H1 (cell line): ENCODE data around the gene CXADR. TPM values are rescaled to one million over a fixed set of nuclear protein-coding genes. Genes with fewer than 3 reads are reported as not detected.

Experiments used
- CTCF ChIA-PET: fragments of 300-600 bp; sonication (Branson Sonifier 250); formaldehyde crosslinking; loops from one replicate; lab custom pipeline; 2021; ENCODE audit not compliant: partially characterized antibody; lab: Charles Lee
- POLR2A ChIA-PET: fragments of 300-600 bp; sonication (Branson Sonifier 250); formaldehyde crosslinking; loops from one replicate; lab custom pipeline; 2021; ENCODE audit warnings: inconsistent platforms; ENCODE audit not compliant: partially characterized antibody; lab: Charles Lee
- DNase-seq, 2 experiments: peaks; one replicate each; pipeline versions ENCODE4 v3.0.0 to v3.0.0-alpha.2; 2010 to 2022; ENCODE audit warnings: low spot score in 2 of 2, low read depth in 1 of 2, mixed read lengths in 1 of 2
- FAIRE-seq: peaks from 2 replicates; lab custom pipeline; 2011; peaks lifted over from hg19 to GRCh38; lab: Jason Lieb, UNC
- H2AFZ ChIP-seq: 2 replicates; pipeline ENCODE4 v1.8.1; 2012; ENCODE audit warnings: low read length, inconsistent platforms
- H2AK5ac ChIP-seq: 2 replicates; pipeline ENCODE4 v1.6.1; 2013; ENCODE audit warnings: low read depth, low read length
- H2BK120ac ChIP-seq: replicated peaks from 2 replicates; pipeline ENCODE3; 2013; ENCODE audit warnings: low read depth, low read length, inconsistent platforms
- H2BK12ac ChIP-seq: 2 replicates; pipeline ENCODE4 v1.6.1; 2013; ENCODE audit warnings: low read depth, low read length
- H2BK15ac ChIP-seq: 2 replicates; pipeline ENCODE4 v1.6.1; 2013; ENCODE audit warnings: low read length
- H2BK20ac ChIP-seq: 2 replicates; pipeline ENCODE4 v1.6.1; 2013; ENCODE audit warnings: low read length
- H2BK5ac ChIP-seq: 2 replicates; pipeline ENCODE4 v1.6.1; 2013; ENCODE audit warnings: low read depth, low read length
- H3K14ac ChIP-seq: 2 replicates; pipeline ENCODE4 v1.6.1; 2013; ENCODE audit warnings: inconsistent platforms; ENCODE audit not compliant: insufficient read length
- H3K18ac ChIP-seq: 2 replicates; pipeline ENCODE4 v1.6.1; 2013; ENCODE audit warnings: low read length; ENCODE audit errors: extremely low read depth
- H3K23ac ChIP-seq: 2 replicates; pipeline ENCODE4 v1.6.1; 2013; ENCODE audit warnings: inconsistent platforms; ENCODE audit not compliant: insufficient read length
- H3K23me2 ChIP-seq: 2 replicates; pipeline ENCODE4 v1.6.1; 2013; ENCODE audit warnings: low read depth, low read length
- H3K27ac ChIP-seq: 2 replicates; pipeline ENCODE4 v1.6.1; 2011; ENCODE audit warnings: low read depth, low read length, inconsistent platforms
- H3K27me3 ChIP-seq, 4 experiments: replicated peaks in 1 of 4; 1 replicate in 1 of 4; 2 replicates in 3 of 4; pipeline versions ENCODE4 v1.6.1 to v1.8.1; 2011 to 2013; ENCODE audit warnings: low read length in 3 of 4, mild to moderate bottlenecking in 3 of 4, inconsistent platforms in 2 of 4, mixed read lengths in 2 of 4, moderate library complexity in 1 of 4; ENCODE audit not compliant: control insufficient read depth in 3 of 4, insufficient read depth in 3 of 4; ENCODE audit errors: extremely low read depth in 1 of 4
- H3K36me3 ChIP-seq, 4 experiments: 2 replicates each; pipeline versions ENCODE4 v1.6.1 to v1.8.1; 2011 to 2013; ENCODE audit warnings: mild to moderate bottlenecking in 4 of 4, low read length in 3 of 4, moderate library complexity in 2 of 4, control low read depth in 1 of 4, inconsistent platforms in 1 of 4; ENCODE audit not compliant: insufficient read depth in 4 of 4, control insufficient read depth in 2 of 4
- H3K4ac ChIP-seq: replicated peaks from 2 replicates; pipeline ENCODE3; 2013; ENCODE audit warnings: low read length, low read depth, mixed read lengths, inconsistent platforms; ENCODE audit not compliant: insufficient read length
- H3K4me1 ChIP-seq, 4 experiments: replicated peaks in 1 of 4; 1 replicate in 1 of 4; 2 replicates in 3 of 4; pipeline versions ENCODE4 v1.6.1 to v1.8.1; 2011 to 2013; ENCODE audit warnings: low read length in 3 of 4, inconsistent platforms in 2 of 4, mixed read lengths in 1 of 4; ENCODE audit not compliant: insufficient read depth in 4 of 4, control insufficient read depth in 3 of 4
- H3K4me2 ChIP-seq, 2 experiments: 2 replicates each; pipeline versions ENCODE4 v1.6.1 to v1.8.1; 2011 to 2013; ENCODE audit warnings: low read depth in 2 of 2, low read length in 2 of 2, control low read depth in 1 of 2, inconsistent platforms in 1 of 2, mild to moderate bottlenecking in 1 of 2; ENCODE audit not compliant: insufficient read depth in 1 of 2
- H3K4me3 ChIP-seq, 4 experiments: fragments of 200-600, 300-600 bp in 1 of 4; sonication (generic), shearing (Covaris generic), sonication (Bioruptor Twin) in 1 of 4; 2 replicates each; pipeline versions ENCODE4 v1.5.1 to v1.8.1; 2011 to 2016; ENCODE audit warnings: low read length in 4 of 4, low read depth in 3 of 4, control low read depth in 2 of 4, inconsistent platforms in 2 of 4, mild to moderate bottlenecking in 2 of 4, mixed read lengths in 1 of 4, moderate library complexity in 1 of 4; ENCODE audit not compliant: insufficient read depth in 2 of 4; ENCODE audit errors: extremely low read depth in 1 of 4
- H3K56ac ChIP-seq: replicated peaks from 2 replicates; pipeline ENCODE3; 2013; ENCODE audit warnings: low read depth, mild to moderate bottlenecking, mixed read lengths, low read length, inconsistent platforms; ENCODE audit not compliant: insufficient read length
- H3K79me1 ChIP-seq: 2 replicates; pipeline ENCODE4 v1.6.1; 2013; ENCODE audit warnings: low read depth, low read length, control low read depth
- H3K79me2 ChIP-seq, 2 experiments: 2 replicates each; pipeline versions ENCODE4 v1.6.1 to v1.8.1; 2012 to 2013; ENCODE audit warnings: low read length in 2 of 2, mild to moderate bottlenecking in 2 of 2, inconsistent platforms in 1 of 2; ENCODE audit not compliant: insufficient read depth in 2 of 2, control insufficient read depth in 1 of 2
- H3K9ac ChIP-seq, 4 experiments: replicated peaks in 1 of 4; 1 replicate in 1 of 4; 2 replicates in 3 of 4; pipeline versions ENCODE4 v1.6.1 to v1.8.1; 2011 to 2013; ENCODE audit warnings: low read depth in 3 of 4, low read length in 3 of 4, control low read depth in 2 of 4, mild to moderate bottlenecking in 2 of 4, moderate library complexity in 2 of 4, inconsistent platforms in 1 of 4; ENCODE audit errors: extremely low read depth in 1 of 4
- H3K9me3 ChIP-seq, 2 experiments: 2 replicates each; pipeline versions ENCODE4 v1.6.1 to v1.8.1; 2012 to 2013; ENCODE audit warnings: mild to moderate bottlenecking in 2 of 2, moderate library complexity in 2 of 2, control low read depth in 1 of 2, inconsistent platforms in 1 of 2, low read depth in 1 of 2, low read length in 1 of 2, mixed read lengths in 1 of 2; ENCODE audit not compliant: insufficient read depth in 2 of 2
- H4K20me1 ChIP-seq, 2 experiments: replicated peaks in 1 of 2; 2 replicates each; pipeline versions ENCODE3 to v1.8.1; 2011 to 2013; ENCODE audit warnings: inconsistent platforms in 2 of 2, low read length in 2 of 2, mild to moderate bottlenecking in 1 of 2; ENCODE audit not compliant: insufficient read depth in 2 of 2, control insufficient read depth in 1 of 2
- H4K5ac ChIP-seq: 2 replicates; pipeline ENCODE4 v1.6.1; 2013; ENCODE audit warnings: low read length, low read depth, mixed read lengths, inconsistent platforms; ENCODE audit not compliant: insufficient read length
- H4K8ac ChIP-seq: 2 replicates; pipeline ENCODE4 v1.8.0; 2013; ENCODE audit warnings: mild to moderate bottlenecking, moderate library complexity, low read length, inconsistent platforms; ENCODE audit not compliant: insufficient read depth; ENCODE audit errors: extremely low read depth
- H4K91ac ChIP-seq: replicated peaks from 2 replicates; pipeline ENCODE3; 2013; ENCODE audit warnings: low read length, mixed read lengths, inconsistent platforms; ENCODE audit not compliant: insufficient read length
- BCL11A ChIP-seq, 2 experiments: IDR thresholded peaks; one replicate each; pipeline ENCODE4 v1.6.1; 2011; ENCODE audit warnings: low read depth in 2 of 2, low read length in 2 of 2, mild to moderate bottlenecking in 2 of 2
- WGBS, 2 experiments: shearing (Covaris generic) in 1 of 2; methylation state at CpG; one replicate each; pipeline versions ENCODE4 v1.1.6 to v1.1.7; 2013 to 2015; ENCODE audit warnings: low lambda C conversion rate in 2 of 2, mixed read lengths in 2 of 2, inconsistent platforms in 1 of 2, low coverage in 1 of 2, missing lambda C conversion rate in 1 of 2; ENCODE audit not compliant: insufficient replicate concordance in 2 of 2, insufficient coverage in 1 of 2, insufficient read length in 1 of 2; ENCODE audit errors: extremely low coverage in 1 of 2, missing lambda C conversion rate in 1 of 2; 5-methylcytosine and 5-hydroxymethylcytosine counted together
- polyA plus RNA-seq, 7 experiments: library from polyadenylated mRNA; depleted of rRNA in 3 of 7; stranded (reverse) in 5 of 7; unstranded in 2 of 7; fragments of >200 nt in 5 of 7; fragments of 200-250 nt in 2 of 7; gene quantifications; 1 replicate in 5 of 7; 2 replicates in 1 of 7; 4 replicates in 1 of 7; pipeline versions ENCODE4 v1.2.1 to v1.2.3, GENCODE V29; 2011 to 2013; ENCODE audit warnings: missing spikeins in 2 of 7, mixed read lengths in 2 of 7
- total RNA-seq: library from RNA; stranded (reverse); fragmentation: NEBNext Ultra II Directional; extraction: Animal tissue kit (Norgen Biotek cat#: 25700); gene quantifications from 2 replicates; pipeline ENCODE4 v1.2.1, GENCODE V29; 2021

Gene CXADR
- total and polyA plus RNA-seq, 2 of the 8 experiments (the other 6 are each of a cell fraction or from before 2014, with no cell fraction given): 45.6 to 145 TPM

DNA sequence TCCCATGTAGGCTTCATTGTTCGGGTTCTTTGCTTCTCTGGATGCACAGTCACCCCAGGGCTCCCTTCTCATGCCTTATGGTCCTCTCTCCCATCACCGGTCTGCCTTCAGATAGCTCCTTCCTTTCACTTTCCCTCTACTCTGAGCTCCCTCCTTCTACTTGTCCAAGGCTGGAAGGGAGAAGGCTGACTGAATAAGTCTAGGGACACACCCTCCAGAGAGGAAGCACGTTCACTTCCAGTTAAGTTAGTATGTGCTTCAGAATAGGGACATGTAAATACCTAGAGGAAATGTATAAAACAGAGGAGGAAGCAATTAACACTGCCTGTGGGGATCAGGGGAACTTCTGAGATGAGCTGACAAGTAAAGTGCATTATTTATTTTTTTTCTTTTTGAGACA is 23.5 kb downstream of the CXADR start:
- no peak overlapping the region for H2BK120ac ChIP-seq
- peaks cover 42 to 44% of the 10 kb centered on the region in 2 experiments for H4K20me1 ChIP-seq
- H2BK15ac ChIP-seq: no peak overlapping the region
- ChIA-PET POLR2A (interaction anchor here (1.3 to 11.6 kb wide), 2 partner anchors 9 to 18 kb away, joined by 6 to 144 read pairs; partner anchors contain the start of gene CXADR), CTCF (interaction anchor here (0.9 to 1.8 kb wide), 4 partner anchors 13 to 23 kb away, joined by 3 to 6 read pairs (median 4); partner anchors contain the start of gene CXADR)
- no peaks in the 10 kb centered on the region for H3K9me3 ChIP-seq
- H3K23me2 ChIP-seq: no peaks in the 10 kb centered on the region; the same call in 1 of the 2 replicates
- no peaks in the 10 kb centered on the region for H3K27me3 ChIP-seq
- no peak overlapping the region for H3K18ac ChIP-seq
- no peak overlapping the region for H4K91ac ChIP-seq
- no peak overlapping the region for H2BK5ac ChIP-seq
- no peak overlapping the region for H3K23ac ChIP-seq
- FAIRE-seq: no peak
- 81% methylated on average over 3 of the region's 3 CpGs; no CpG with 5 or more reads in 1 of the 2 experiments for WGBS, 2 experiments
- no peak overlapping the region for H2AFZ ChIP-seq
- no peak overlapping the region for H3K4ac ChIP-seq
- peaks cover 0 to 4% (median 2%) of the 10 kb centered on the region in 4 experiments; a peak in 1 of 7 replicates for H3K4me1 ChIP-seq
- no peak overlapping the region for H2BK12ac ChIP-seq
- H3K9ac ChIP-seq: no peak overlapping the region
- H3K27ac ChIP-seq: no peak overlapping the region
- peaks cover 70 to 98% of the 10 kb centered on the region in 2 experiments for H3K79me2 ChIP-seq
- H4K5ac ChIP-seq: no peak overlapping the region
- H4K8ac ChIP-seq: no peak overlapping the region
- no peak overlapping the region for H3K4me3 ChIP-seq
- H3K4me2 ChIP-seq: no peak overlapping the region
- no peak overlapping the region for H3K14ac ChIP-seq
- H2AK5ac ChIP-seq: no peak overlapping the region
- H2BK20ac ChIP-seq: no peak overlapping the region
- H3K36me3 ChIP-seq: no peaks in the 10 kb centered on the region; a peak in 2 of 8 replicates
- peaks cover 6% of the 10 kb centered on the region; the same call in 1 of the 2 replicates for H3K79me1 ChIP-seq
- no peak overlapping the region for H3K56ac ChIP-seq
- no peak for TF ChIP-seq BCL11A (IDR thresholded peaks at IDR 0.05; ENCODE audit: low read depth in 2 of 2, low read length in 2 of 2)
- DNase-seq: no peak
